ENCODE results near the gene MAST4.

Gene MAST4

GRCh38 chr5:67190861-67191260 is 594.7 kb downstream of the MAST4 start:
- Histone ChIP-seq H3K27ac (replicated peaks) (no peak overlapping the region), H3K4me3 (replicated peaks; ENCODE audit: insufficient read depth, low read length) (no peak overlapping the region), H3K27me3 (ENCODE audit: insufficient read depth, poor library complexity, severe bottlenecking) (no peaks in the 10 kb centered on the region)
- no peak for DNase-seq (ENCODE audit: low read depth in 1 of 2, low spot score in 1 of 2)
- TF ChIP-seq CTCF (IDR thresholded peaks at IDR 0.05; ENCODE audit: insufficient read depth, low read length) (no peak), REST (IDR thresholded peaks at IDR 0.05; ENCODE audit: insufficient replicate concordance, low read depth) (no peak), GABPA (IDR thresholded peaks at IDR 0.05; ENCODE audit: low read depth) (no peak), SPI1 (IDR thresholded peaks at IDR 0.05; ENCODE audit: borderline replicate concordance, low read depth) (no peak), POLR2AphosphoS5 (IDR thresholded peaks at IDR 0.05; ENCODE audit: low read depth) (no peak)

- no peak for DNase-seq (ENCODE audit: low read depth in 1 of 2, low spot score in 1 of 2)
- H3K4me3 ChIP-seq (replicated peaks; ENCODE audit: insufficient read depth, low read length), result no peak overlapping the region
- no peak for TF ChIP-seq POLR2AphosphoS5 (IDR thresholded peaks at IDR 0.05; ENCODE audit: low read depth)
- TF ChIP-seq SPI1 (IDR thresholded peaks at IDR 0.05; ENCODE audit: borderline replicate concordance, low read depth), result peak; percentile 25; the same call in 1 of the 2 replicates
- no peaks in the 10 kb centered on the region for H3K27me3 ChIP-seq (ENCODE audit: insufficient read depth, poor library complexity, severe bottlenecking)
- peak overlapping the region; percentile 15 for H3K27ac ChIP-seq (replicated peaks)
Observed at GRCh38 chr5:67192719-67193438, 596.7 kb downstream of the MAST4 start.

GRCh38 chr5:67193439-67193807 is 597.2 kb downstream of the MAST4 start:
- Histone ChIP-seq H3K27ac (replicated peaks) (peak overlapping the region; percentile 15), H3K4me3 (replicated peaks; ENCODE audit: insufficient read depth, low read length) (no peak overlapping the region), H3K27me3 (ENCODE audit: insufficient read depth, poor library complexity, severe bottlenecking) (no peaks in the 10 kb centered on the region)
- DNase-seq (ENCODE audit: low read depth in 1 of 2, low spot score in 1 of 2), result no peak
- no peak for TF ChIP-seq CTCF (IDR thresholded peaks at IDR 0.05; ENCODE audit: insufficient read depth, low read length)
- TF ChIP-seq REST (IDR thresholded peaks at IDR 0.05; ENCODE audit: insufficient replicate concordance, low read depth), result no peak
- TF ChIP-seq GABPA (IDR thresholded peaks at IDR 0.05; ENCODE audit: low read depth), result no peak
- TF ChIP-seq SPI1 (IDR thresholded peaks at IDR 0.05; ENCODE audit: borderline replicate concordance, low read depth), result no peak
- no peak for TF ChIP-seq POLR2AphosphoS5 (IDR thresholded peaks at IDR 0.05; ENCODE audit: low read depth)

- Histone ChIP-seq H3K4me3 (replicated peaks; ENCODE audit: insufficient read depth, low read length) (no peak overlapping the region), H3K27ac (replicated peaks) (no peak overlapping the region), H3K27me3 (ENCODE audit: insufficient read depth, poor library complexity, severe bottlenecking) (no peaks in the 10 kb centered on the region)
- no peak for TF ChIP-seq POLR2AphosphoS5 (IDR thresholded peaks at IDR 0.05; ENCODE audit: low read depth)
- TF ChIP-seq CTCF (IDR thresholded peaks at IDR 0.05; ENCODE audit: insufficient read depth, low read length), result no peak
- TF ChIP-seq REST (IDR thresholded peaks at IDR 0.05; ENCODE audit: insufficient replicate concordance, low read depth), result no peak
- no peak for TF ChIP-seq GABPA (IDR thresholded peaks at IDR 0.05; ENCODE audit: low read depth)
- TF ChIP-seq SPI1 (IDR thresholded peaks at IDR 0.05; ENCODE audit: borderline replicate concordance, low read depth), result no peak
- no peak for DNase-seq (ENCODE audit: low read depth in 1 of 2, low spot score in 1 of 2)
Observed at GRCh38 chr5:67194166-67194565, 598.0 kb downstream of the MAST4 start.
